ENCODE data around the gene FOLH1. TPM values are rescaled to one million over a fixed set of nuclear protein-coding genes. Genes with fewer than 3 reads are reported as not detected.
A peak's percentile ranks its signal among the peaks of the same experiment; 100 is the strongest.
"Not testable (repeated sequence)": the region's sequence is repeated elsewhere in the genome, so short reads cannot be mapped to it uniquely, and the experiment has no call there.

The FOLH1 gene
- total RNA-seq = 1 to 10 TPM in 1 of 2 donors, under 1 TPM in 1; 0.35 to 1.6 TPM
- 0.57 TPM for polyA plus RNA-seq (2013, experiment 1 of 2)
- 0.46 TPM for polyA plus RNA-seq (2013, experiment 2 of 2)
- long read RNA-seq, experiment 1 = 0 reads
- long read RNA-seq, experiment 2 = 0 reads
- long read RNA-seq, experiment 3, partial matches to known transcripts = 0 of 2 reads
- long read RNA-seq, experiment 3, other reads (novel, unspliced or antisense) = 0 of 2 reads
- long read RNA-seq, experiment 4 = 0 reads

DNA sequence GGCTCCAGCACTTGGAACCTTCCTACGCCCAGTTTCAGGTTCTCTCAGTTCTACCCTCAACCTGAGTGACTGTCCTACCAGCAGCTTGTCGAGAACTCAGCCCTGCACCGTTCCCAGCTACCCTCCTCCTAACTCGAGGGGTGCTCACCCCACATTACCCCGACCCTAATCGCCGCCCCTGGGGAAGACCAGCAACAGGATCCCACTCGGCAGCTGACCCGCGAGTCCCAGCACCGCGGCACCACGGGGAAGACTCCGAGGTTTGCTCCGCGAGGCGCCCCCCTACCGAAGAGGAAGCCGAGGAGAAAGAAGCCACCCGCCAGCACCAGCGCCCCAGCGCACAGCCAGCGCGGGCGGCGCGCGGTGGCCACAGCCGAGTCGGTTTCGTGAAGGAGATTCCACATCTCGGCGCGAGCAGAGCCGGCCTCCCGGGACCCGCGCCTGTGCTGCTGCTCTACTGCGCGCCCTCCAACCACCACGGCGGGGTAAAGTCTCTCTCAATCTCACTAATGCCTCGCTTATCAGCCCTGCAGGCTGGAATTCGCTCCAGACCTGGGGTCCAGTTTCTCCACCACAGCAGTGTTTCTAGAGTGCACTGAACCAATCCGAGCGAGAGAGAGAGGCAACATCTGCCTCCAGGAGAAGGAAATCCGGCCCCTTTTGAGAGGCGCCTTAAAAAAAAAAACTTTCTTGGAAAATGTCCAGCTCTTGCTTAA lies at the start of gene FOLH1:
Gene FOLH1 (minus strand): TSS at position 597 of the 716 bp plus-strand sequence. CDS start 193 bp downstream, at position 404.
- Histone ChIP-seq H3K9ac (ENCODE audit: extremely low read depth, low read length, poor library complexity, severe bottlenecking) (no peak within 1 kb of the TSS), H3K4me3 (ENCODE audit: low read length) (no peak within 1 kb of the TSS), H3K9me3 (ENCODE audit: control insufficient read depth, low read length) (peaks cover 9% of the 10 kb centered on the region), H3K4me1 (ENCODE audit: control insufficient read depth, insufficient read depth, low read length) (no peaks in the 10 kb centered on the region), H3K27ac (ENCODE audit: low read depth, low read length) (no peak within 1 kb of the TSS), H3K36me3 (ENCODE audit: control insufficient read depth, insufficient read depth, low read length) (no peaks in the 10 kb centered on the region), H3K27me3 (ENCODE audit: control insufficient read depth, insufficient read depth, low read length, poor library complexity, severe bottlenecking) (no peaks in the 10 kb centered on the region)
- Mint-ChIP-seq H3K27me3 (ENCODE audit: insufficient read depth) (peaks cover 13% of the 10 kb centered on the region), H3K36me3 (ENCODE audit: low read depth) (no peaks in the 10 kb centered on the region), H3K4me1 (no peaks in the 10 kb centered on the region), H3K27ac (no peak within 1 kb of the TSS), H3K4me3 (peak within 1 kb of the TSS; percentile 53), H3K9me3 (peaks cover 27% of the 10 kb centered on the region)
- peak; percentile 59 for DNase-seq
- WGBS, 2 experiments (ENCODE audit: insufficient coverage in 1 of 2, insufficient read length in 1 of 2) = 45 to 64% methylated on average over 22 to 48 of the region's 48 CpGs
- TF ChIP-seq, protein P1, sequence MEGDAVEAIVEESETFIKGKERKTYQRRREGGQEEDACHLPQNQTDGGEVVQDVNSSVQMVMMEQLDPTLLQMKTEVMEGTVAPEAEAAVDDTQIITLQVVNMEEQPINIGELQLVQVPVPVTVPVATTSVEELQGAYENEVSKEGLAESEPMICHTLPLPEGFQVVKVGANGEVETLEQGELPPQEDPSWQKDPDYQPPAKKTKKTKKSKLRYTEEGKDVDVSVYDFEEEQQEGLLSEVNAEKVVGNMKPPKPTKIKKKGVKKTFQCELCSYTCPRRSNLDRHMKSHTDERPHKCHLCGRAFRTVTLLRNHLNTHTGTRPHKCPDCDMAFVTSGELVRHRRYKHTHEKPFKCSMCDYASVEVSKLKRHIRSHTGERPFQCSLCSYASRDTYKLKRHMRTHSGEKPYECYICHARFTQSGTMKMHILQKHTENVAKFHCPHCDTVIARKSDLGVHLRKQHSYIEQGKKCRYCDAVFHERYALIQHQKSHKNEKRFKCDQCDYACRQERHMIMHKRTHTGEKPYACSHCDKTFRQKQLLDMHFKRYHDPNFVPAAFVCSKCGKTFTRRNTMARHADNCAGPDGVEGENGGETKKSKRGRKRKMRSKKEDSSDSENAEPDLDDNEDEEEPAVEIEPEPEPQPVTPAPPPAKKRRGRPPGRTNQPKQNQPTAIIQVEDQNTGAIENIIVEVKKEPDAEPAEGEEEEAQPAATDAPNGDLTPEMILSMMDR (conservative IDR thresholded peaks at IDR 0.05) = no peak

DNA sequence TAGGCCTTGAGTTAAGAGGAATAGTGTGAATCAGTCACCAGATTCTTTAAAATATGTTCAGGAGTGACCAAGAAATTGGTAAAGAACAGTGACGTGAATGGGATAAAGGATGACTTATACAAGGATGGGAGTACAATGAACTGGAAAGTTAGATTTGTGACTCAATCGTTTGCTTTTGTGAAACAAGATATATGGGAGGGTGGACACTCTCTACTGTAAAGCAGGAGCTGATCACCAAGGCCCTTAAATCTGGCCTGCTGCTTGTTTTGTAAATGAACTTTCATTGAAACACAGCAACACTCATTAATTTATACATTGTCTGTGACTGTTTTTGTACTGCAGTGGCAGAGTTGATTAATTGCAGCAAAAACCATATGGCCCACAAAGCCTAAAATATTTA lies 46.7 kb upstream of the FOLH1 start:
- not testable (repeated sequence) for H3K4me3 ChIP-seq (ENCODE audit: low read length); H3K36me3 ChIP-seq (ENCODE audit: control insufficient read depth, insufficient read depth, low read length); H3K27me3 ChIP-seq (ENCODE audit: control insufficient read depth, insufficient read depth, low read length, poor library complexity, severe bottlenecking); H3K27ac ChIP-seq (ENCODE audit: low read depth, low read length); DNase-seq; H3K9me3 ChIP-seq (ENCODE audit: control insufficient read depth, low read length); H3K4me3 Mint-ChIP-seq; H3K36me3 Mint-ChIP-seq (ENCODE audit: low read depth); H3K4me1 Mint-ChIP-seq; H3K27me3 Mint-ChIP-seq (ENCODE audit: insufficient read depth); H3K9me3 Mint-ChIP-seq; H3K9ac ChIP-seq (ENCODE audit: extremely low read depth, low read length, poor library complexity, severe bottlenecking); H3K27ac Mint-ChIP-seq; H3K4me1 ChIP-seq (ENCODE audit: control insufficient read depth, insufficient read depth, low read length)
- 79 to 100% methylated on average over 1 to 2 of the region's 2 CpGs for WGBS, 2 experiments (ENCODE audit: insufficient coverage in 1 of 2, insufficient read length in 1 of 2)

DNA sequence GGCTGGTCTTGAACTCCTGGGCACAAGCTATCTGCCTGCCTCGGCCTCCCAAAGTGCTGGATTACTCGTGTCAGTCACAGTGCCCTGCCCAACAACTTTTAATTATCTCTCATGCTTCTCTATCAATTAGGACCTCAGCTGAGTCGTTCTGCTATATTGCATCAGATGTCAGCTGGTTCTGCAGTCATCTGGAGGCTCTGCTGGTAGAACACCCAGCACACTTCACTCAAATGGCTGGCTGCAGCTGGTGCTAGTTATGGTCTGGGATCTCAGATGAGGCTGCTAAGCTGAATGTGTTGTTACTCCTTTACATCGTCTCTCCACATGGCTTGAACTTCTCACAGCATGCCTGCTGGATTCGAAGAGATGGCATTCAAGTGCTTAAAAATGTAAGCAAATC lies 42.8 kb upstream of the FOLH1 start:
- not testable (repeated sequence) for H3K27ac Mint-ChIP-seq; H3K27me3 ChIP-seq (ENCODE audit: control insufficient read depth, insufficient read depth, low read length, poor library complexity, severe bottlenecking); H3K4me3 ChIP-seq (ENCODE audit: low read length); H3K9ac ChIP-seq (ENCODE audit: extremely low read depth, low read length, poor library complexity, severe bottlenecking); H3K36me3 Mint-ChIP-seq (ENCODE audit: low read depth); H3K9me3 Mint-ChIP-seq; H3K36me3 ChIP-seq (ENCODE audit: control insufficient read depth, insufficient read depth, low read length); H3K27ac ChIP-seq (ENCODE audit: low read depth, low read length); H3K27me3 Mint-ChIP-seq (ENCODE audit: insufficient read depth); H3K4me1 Mint-ChIP-seq; DNase-seq; H3K4me3 Mint-ChIP-seq; H3K4me1 ChIP-seq (ENCODE audit: control insufficient read depth, insufficient read depth, low read length)
- H3K9me3 ChIP-seq (ENCODE audit: control insufficient read depth, low read length) = peaks cover 12% of the 10 kb centered on the region
- 73% methylated on average over 5 of the region's 5 CpGs; no CpG with 5 or more reads in 1 of the 2 experiments for WGBS, 2 experiments (ENCODE audit: insufficient coverage in 1 of 2, insufficient read length in 1 of 2)

DNA sequence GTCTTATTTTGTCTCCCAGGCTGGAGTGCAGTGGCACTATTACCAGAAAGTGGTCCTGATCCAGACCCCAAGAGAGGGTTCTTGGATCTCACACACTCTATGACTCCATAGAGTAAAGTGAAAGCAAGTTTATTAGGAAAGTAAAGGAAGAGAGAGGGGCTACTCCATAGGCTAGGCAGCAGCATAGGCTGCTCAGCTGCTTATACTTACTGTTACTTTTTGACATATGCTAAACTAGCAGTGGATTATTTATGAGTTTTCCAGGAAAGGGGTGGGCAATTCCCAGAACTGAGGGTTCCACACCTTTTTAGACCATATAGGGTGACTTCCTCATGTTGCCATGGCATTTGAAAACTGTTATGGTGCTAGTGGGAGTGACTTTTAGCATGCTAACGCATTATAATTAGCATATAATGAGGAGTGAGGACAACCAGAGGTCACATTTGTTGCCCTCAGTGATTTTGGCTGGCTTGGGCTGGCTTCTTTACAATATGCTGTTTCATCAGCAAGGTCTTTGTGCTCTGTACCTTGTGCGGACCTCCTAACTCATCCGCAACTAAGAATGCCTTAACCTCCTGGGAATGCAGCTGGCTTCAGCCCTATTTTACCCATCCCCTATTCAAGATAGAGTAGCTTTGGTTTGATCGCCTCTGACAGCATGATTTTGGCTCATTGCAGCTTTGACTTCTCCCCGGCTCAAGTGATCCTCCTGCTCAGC lies 42.2 kb upstream of the FOLH1 start:
- DNase-seq; H3K9ac ChIP-seq (ENCODE audit: extremely low read depth, low read length, poor library complexity, severe bottlenecking); H3K27me3 Mint-ChIP-seq (ENCODE audit: insufficient read depth); H3K36me3 Mint-ChIP-seq (ENCODE audit: low read depth); H3K27me3 ChIP-seq (ENCODE audit: control insufficient read depth, insufficient read depth, low read length, poor library complexity, severe bottlenecking); H3K4me3 Mint-ChIP-seq; H3K36me3 ChIP-seq (ENCODE audit: control insufficient read depth, insufficient read depth, low read length); H3K4me3 ChIP-seq (ENCODE audit: low read length); H3K27ac ChIP-seq (ENCODE audit: low read depth, low read length); H3K4me1 ChIP-seq (ENCODE audit: control insufficient read depth, insufficient read depth, low read length); H3K9me3 Mint-ChIP-seq; H3K27ac Mint-ChIP-seq: not testable (repeated sequence)
- WGBS, 2 experiments (ENCODE audit: insufficient coverage in 1 of 2, insufficient read length in 1 of 2) = 87% methylated on average over 5 of the region's 5 CpGs; no CpG with 5 or more reads in 1 of the 2 experiments
- peaks cover 11% of the 10 kb centered on the region for H3K4me1 Mint-ChIP-seq
- H3K9me3 ChIP-seq (ENCODE audit: control insufficient read depth, low read length) = peaks cover 12% of the 10 kb centered on the region

DNA sequence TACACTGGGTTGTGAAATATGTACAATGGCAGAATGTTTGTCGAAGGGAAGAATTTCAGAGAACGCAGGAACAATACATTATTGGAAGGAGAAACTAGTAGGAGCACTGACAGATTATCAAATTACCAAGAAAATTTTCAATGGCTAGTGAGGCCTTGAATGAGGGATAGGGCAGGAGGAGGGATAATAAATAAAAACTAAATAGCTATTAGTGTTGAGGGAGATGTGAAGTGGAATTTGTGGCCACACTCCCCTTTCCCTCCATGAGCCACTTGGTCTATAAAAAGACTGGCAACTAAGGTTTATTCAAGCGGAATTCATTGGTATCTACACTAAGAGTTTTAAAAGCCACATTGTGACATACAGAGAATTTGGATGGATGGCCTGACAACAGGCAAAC lies 41.0 kb upstream of the FOLH1 start:
- H3K4me3 ChIP-seq (ENCODE audit: low read length); H3K4me1 ChIP-seq (ENCODE audit: control insufficient read depth, insufficient read depth, low read length); H3K36me3 ChIP-seq (ENCODE audit: control insufficient read depth, insufficient read depth, low read length); H3K27ac ChIP-seq (ENCODE audit: low read depth, low read length); H3K27me3 Mint-ChIP-seq (ENCODE audit: insufficient read depth); H3K36me3 Mint-ChIP-seq (ENCODE audit: low read depth); H3K9ac ChIP-seq (ENCODE audit: extremely low read depth, low read length, poor library complexity, severe bottlenecking); H3K27ac Mint-ChIP-seq; DNase-seq; H3K9me3 Mint-ChIP-seq; H3K27me3 ChIP-seq (ENCODE audit: control insufficient read depth, insufficient read depth, low read length, poor library complexity, severe bottlenecking); H3K4me3 Mint-ChIP-seq: not testable (repeated sequence)
- WGBS, 2 experiments (ENCODE audit: insufficient coverage in 1 of 2, insufficient read length in 1 of 2) = 87 to 100% methylated on average over 1 to 2 of the region's 3 CpGs
- peaks cover 17% of the 10 kb centered on the region for H3K9me3 ChIP-seq (ENCODE audit: control insufficient read depth, low read length)
- H3K4me1 Mint-ChIP-seq = peaks cover 21% of the 10 kb centered on the region

DNA sequence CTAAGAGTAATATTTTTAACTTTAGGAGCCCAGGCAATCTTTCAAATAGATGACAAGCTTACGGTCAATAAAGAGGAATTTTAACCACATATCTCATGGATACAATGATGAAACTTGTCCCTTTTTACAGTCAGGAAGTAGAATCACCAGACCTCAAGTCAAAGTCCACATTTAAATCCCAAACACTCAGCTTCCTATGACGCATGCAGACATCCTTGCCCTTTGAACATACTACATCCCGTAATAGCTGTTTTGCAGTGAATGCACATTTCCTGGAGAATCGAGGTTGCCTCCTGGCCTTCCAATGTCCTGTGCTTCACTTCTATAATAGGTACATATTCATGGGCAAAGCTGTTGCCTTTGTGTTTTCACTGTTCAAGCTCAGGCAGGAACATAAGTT lies 25.3 kb upstream of the FOLH1 start:
- H3K9me3 ChIP-seq (ENCODE audit: control insufficient read depth, low read length) = peaks cover 28% of the 10 kb centered on the region

More for the DNA sequence above, 25.3 kb upstream of the FOLH1 start:
- not testable (repeated sequence) for H3K36me3 ChIP-seq (ENCODE audit: control insufficient read depth, insufficient read depth, low read length); H3K4me1 ChIP-seq (ENCODE audit: control insufficient read depth, insufficient read depth, low read length); H3K27ac ChIP-seq (ENCODE audit: low read depth, low read length); H3K4me1 Mint-ChIP-seq; H3K4me3 ChIP-seq (ENCODE audit: low read length); H3K27me3 ChIP-seq (ENCODE audit: control insufficient read depth, insufficient read depth, low read length, poor library complexity, severe bottlenecking); H3K27ac Mint-ChIP-seq; H3K36me3 Mint-ChIP-seq (ENCODE audit: low read depth); H3K9ac ChIP-seq (ENCODE audit: extremely low read depth, low read length, poor library complexity, severe bottlenecking); DNase-seq; H3K4me3 Mint-ChIP-seq; H3K27me3 Mint-ChIP-seq (ENCODE audit: insufficient read depth)
- WGBS, 2 experiments (ENCODE audit: insufficient coverage in 1 of 2, insufficient read length in 1 of 2) = 86 to 88% methylated on average over 4 of the region's 4 CpGs
- peaks cover 14% of the 10 kb centered on the region for H3K9me3 Mint-ChIP-seq
